Mucosa of descending colon (tissue), 3 donors: Measurements from ENCODE around the gene CCL11. TPM values are rescaled to one million over a fixed set of nuclear protein-coding genes. Genes with fewer than 3 reads are reported as not detected.

Experiments
- ATAC-seq: fragments of 200-7000 bp; cut with Tn5 transposase; one replicate; pipeline ENCODE4 v1.9.1; 2020; ENCODE audit warnings: mild to moderate bottlenecking, moderate library complexity
- DNase-seq, 3 donors: peaks; one replicate each; pipeline ENCODE4 v3.0.0-alpha.2; 2020
- H3K36me3 ChIP-seq: fragments of 200-600 bp; one replicate; pipeline ENCODE4 v1.8.0; 2021; ENCODE audit warnings: low read depth, mild to moderate bottlenecking
- H3K4me1 ChIP-seq: fragments of 200-600 bp; one replicate; pipeline ENCODE4 v1.8.0; 2021; ENCODE audit warnings: low read depth, mild to moderate bottlenecking
- H3K4me3 ChIP-seq: fragments of 200-600 bp; one replicate; pipeline ENCODE4 v1.8.0; 2021; ENCODE audit warnings: mild to moderate bottlenecking
- H3K9me3 ChIP-seq: fragments of 200-600 bp; one replicate; pipeline ENCODE4 v1.8.0; 2021; ENCODE audit warnings: mild to moderate bottlenecking
- intact Hi-C, 2 donors: fragments of 100-400 bp; cut with DNase I in 1 of 2; cut with micrococcal nuclease in 1 of 2; formaldehyde crosslinking; loops; one replicate each; pipeline versions ENCODE4 v1.11.0 to v1.11.1; 2022; cut with DNase I, micrococcal nuclease
- total RNA-seq, 3 donors: library from RNA; stranded (reverse); fragmentation: NEBNext Ultra II Directional in 2 of 3; extraction: Animal tissue kit (Norgen Biotek cat#: 25700) in 2 of 3; gene quantifications; one replicate each; pipeline versions ENCODE4 v1.2.1 to v1.2.4, GENCODE V29; 2021 to 2023
- TF ChIP-seq, protein P1 (sequence below): fragments of 200-600 bp; IDR thresholded peaks from one replicate; pipeline ENCODE4 v1.8.0; 2022; ENCODE audit warnings: antibody characterized with exemption, mild to moderate bottlenecking
- donor health status: DM: no; HTN: no; CAD: no; lungs with moderate emphysema.
- donor health status: DM: no; HTN: no; CAD: no.
- donor health status: DM: no; HTN: yes; CAD: no.

CCL11 gene
- total RNA-seq, 3 donors from 2014 or later: 0.72 to 22.3 (median 3.6) TPM

DNA sequence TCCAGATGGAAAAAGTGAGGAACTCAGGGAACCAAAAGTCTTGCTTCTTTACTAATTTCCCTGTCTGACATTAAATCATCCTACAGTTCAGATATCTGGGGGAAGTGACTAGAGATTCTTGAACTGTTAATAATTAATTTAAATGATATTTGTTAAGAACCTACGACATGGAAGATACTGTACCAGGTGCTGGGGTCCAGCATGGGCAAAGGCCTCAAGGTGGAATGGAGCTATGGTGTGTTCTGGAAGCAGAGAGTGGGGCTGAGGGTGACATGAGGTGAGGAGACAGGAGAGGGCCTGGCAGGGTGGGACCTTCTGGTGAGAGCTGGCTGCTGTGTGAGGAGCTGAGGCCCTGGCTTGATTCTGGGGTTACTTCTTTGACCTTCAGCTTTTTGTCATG is 36.5 kb upstream of the CCL11 start:
- H3K4me3 ChIP-seq: no peak overlapping the region
- TF ChIP-seq, protein P1, sequence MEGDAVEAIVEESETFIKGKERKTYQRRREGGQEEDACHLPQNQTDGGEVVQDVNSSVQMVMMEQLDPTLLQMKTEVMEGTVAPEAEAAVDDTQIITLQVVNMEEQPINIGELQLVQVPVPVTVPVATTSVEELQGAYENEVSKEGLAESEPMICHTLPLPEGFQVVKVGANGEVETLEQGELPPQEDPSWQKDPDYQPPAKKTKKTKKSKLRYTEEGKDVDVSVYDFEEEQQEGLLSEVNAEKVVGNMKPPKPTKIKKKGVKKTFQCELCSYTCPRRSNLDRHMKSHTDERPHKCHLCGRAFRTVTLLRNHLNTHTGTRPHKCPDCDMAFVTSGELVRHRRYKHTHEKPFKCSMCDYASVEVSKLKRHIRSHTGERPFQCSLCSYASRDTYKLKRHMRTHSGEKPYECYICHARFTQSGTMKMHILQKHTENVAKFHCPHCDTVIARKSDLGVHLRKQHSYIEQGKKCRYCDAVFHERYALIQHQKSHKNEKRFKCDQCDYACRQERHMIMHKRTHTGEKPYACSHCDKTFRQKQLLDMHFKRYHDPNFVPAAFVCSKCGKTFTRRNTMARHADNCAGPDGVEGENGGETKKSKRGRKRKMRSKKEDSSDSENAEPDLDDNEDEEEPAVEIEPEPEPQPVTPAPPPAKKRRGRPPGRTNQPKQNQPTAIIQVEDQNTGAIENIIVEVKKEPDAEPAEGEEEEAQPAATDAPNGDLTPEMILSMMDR: no peak
- no peak for ATAC-seq
- no peaks in the 10 kb centered on the region for H3K4me1 ChIP-seq
- no peaks in the 10 kb centered on the region for H3K9me3 ChIP-seq
- intact Hi-C loops: no loop called here
- no peak for DNase-seq
- no peaks in the 10 kb centered on the region for H3K36me3 ChIP-seq

DNA sequence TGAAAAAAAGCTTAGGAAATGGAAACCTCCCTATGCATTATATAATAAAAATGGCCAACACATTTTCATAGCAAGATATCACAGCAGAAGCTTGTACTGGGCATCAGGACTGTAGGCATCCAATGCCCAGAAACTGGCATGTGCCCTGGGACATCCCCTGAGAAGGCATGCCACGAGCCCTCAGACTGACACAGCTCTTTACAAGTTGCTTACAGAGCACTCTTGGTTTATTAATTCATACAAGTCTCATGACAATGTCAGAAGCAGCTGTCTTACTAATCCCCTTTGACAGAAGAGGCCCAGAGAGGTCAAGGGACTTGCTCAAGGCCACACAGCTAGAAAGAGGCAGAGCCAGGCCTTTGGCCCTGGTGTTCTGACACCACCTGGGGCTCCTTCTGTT is 36.1 kb upstream of the CCL11 start:
- TF ChIP-seq, protein P1: no peak
- no peaks in the 10 kb centered on the region for H3K36me3 ChIP-seq
- no peak for ATAC-seq
- no peaks in the 10 kb centered on the region for H3K9me3 ChIP-seq
- no peak for DNase-seq
- peaks cover 3% of the 10 kb centered on the region for H3K4me1 ChIP-seq
- intact Hi-C loops: no loop called here
- H3K4me3 ChIP-seq: no peak overlapping the region

DNA sequence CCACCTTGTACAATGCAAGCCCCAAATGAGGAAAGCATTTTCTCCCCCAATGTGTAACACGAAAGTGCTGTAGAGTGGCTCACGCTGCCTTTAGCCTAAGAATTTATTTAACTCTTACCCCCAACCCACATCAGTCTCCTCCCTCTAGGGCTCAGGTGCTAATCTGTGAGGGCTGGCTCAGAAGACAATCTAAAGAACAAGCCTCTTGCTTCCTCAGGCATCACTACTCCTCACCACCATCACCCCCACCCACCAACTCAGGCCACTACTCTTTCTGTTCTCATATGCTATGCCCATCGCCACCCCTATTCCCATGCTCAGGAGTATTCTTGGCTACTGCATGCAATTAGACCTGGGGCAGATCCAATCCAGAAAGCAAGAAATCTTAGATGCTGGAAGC is 34.4 kb upstream of the CCL11 start:
- ATAC-seq (no peak), DNase-seq (no peak)
- intact Hi-C loops: no loop called here
- H3K4me1 ChIP-seq: peaks cover 4% of the 10 kb centered on the region
- TF ChIP-seq, protein P1: no peak
- H3K4me3 ChIP-seq: no peak overlapping the region
- no peaks in the 10 kb centered on the region for H3K36me3 ChIP-seq
- H3K9me3 ChIP-seq: no peaks in the 10 kb centered on the region

DNA sequence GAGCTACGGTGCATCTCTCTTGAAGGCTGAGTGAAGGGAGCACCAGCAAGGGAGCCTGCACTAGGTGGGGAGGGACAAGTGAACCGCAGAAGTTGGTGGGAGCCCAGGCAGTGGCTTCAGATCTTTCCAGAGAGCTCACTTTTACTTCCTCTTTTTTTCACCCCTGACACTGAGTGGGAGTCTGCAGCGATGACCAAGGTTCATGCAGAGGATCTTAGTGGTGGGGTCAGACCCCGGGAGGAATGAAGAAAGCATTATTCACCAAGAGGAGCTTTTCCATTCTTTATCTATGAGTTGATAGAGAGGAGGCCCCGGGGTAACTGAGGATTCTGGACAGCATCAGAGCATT is 33.5 kb upstream of the CCL11 start:
- H3K4me1 ChIP-seq: peaks cover 4% of the 10 kb centered on the region
- no peaks in the 10 kb centered on the region for H3K9me3 ChIP-seq
- intact Hi-C loops: no loop called here
- peak; percentile 26 for ATAC-seq
- no peaks in the 10 kb centered on the region for H3K36me3 ChIP-seq
- no peak for DNase-seq
- H3K4me3 ChIP-seq: no peak overlapping the region
- TF ChIP-seq, protein P1: no peak

DNA sequence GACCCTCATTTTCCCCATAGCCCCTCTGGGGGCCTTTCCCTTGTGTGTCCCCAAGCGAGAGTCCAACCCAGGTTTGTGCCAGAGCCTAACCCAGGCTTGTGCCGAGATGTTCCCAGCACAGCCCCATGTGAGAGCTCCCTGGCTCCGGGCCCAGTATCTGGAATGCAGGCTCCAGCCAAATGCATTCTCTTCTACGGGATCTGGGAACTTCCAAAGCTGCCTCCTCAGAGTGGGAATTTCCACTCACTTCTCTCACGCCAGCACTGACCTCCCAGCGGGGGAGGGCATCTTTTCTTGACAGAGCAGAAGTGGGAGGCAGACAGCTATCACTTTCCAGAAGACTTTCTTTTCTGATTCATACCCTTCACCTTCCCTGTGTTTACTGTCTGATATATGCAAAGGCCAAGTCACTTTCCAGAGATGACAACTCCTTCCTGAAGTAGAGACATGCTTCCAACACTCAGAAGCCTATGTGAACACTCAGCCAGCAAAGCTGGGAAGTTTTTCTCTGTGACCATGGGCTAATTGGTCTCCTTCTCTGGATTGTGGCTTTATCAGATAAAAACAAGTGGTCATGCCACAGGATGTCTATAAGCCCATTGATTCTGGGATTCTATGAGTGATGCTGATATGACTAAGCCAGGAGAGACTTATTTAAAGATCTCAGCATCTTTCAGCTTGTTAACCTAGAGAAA is 33.0 kb upstream of the CCL11 start:
- intact Hi-C loops: no loop called here
- Histone ChIP-seq H3K4me3 (no peak overlapping the region), H3K9me3 (no peaks in the 10 kb centered on the region), H3K4me1 (peaks cover 4% of the 10 kb centered on the region), H3K36me3 (no peaks in the 10 kb centered on the region)
- peak; percentile 75 to 81 (median 78) for DNase-seq
- ATAC-seq: peak; percentile 60
- TF ChIP-seq, protein P1: no peak

DNA sequence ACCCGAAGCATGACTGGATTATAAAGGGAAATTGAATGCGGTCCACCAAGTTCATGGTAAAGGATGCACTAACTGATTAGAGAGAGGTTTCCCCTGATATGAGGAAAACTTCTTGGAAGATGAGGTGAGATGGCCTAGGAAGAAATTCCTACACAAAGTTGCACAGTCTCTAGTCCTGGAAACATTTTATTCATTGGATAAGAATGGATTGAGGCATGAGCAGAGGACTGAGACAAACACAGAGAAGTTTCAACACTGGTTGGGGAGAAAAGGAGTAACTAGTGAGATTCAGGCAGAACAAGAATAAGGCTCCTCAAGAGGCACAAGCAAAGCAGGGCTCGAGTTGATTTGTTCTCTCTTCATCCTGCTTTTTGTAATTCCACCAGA is 32.4 kb upstream of the CCL11 start:
- Histone ChIP-seq H3K36me3 (no peaks in the 10 kb centered on the region), H3K4me3 (no peak overlapping the region), H3K4me1 (peaks cover 4% of the 10 kb centered on the region), H3K9me3 (no peaks in the 10 kb centered on the region)
- no peak for DNase-seq
- no peak for ATAC-seq
- intact Hi-C loops: no loop called here
- TF ChIP-seq, protein P1: no peak
